Measurements from ENCODE around the gene SPACDR. TPM values are rescaled to one million over a fixed set of nuclear protein-coding genes. Genes with fewer than 3 reads are reported as not detected.

The SPACDR gene
- total RNA-seq, 2 experiments from 2014 or later, result 3.8 to 5.0 TPM

DNA sequence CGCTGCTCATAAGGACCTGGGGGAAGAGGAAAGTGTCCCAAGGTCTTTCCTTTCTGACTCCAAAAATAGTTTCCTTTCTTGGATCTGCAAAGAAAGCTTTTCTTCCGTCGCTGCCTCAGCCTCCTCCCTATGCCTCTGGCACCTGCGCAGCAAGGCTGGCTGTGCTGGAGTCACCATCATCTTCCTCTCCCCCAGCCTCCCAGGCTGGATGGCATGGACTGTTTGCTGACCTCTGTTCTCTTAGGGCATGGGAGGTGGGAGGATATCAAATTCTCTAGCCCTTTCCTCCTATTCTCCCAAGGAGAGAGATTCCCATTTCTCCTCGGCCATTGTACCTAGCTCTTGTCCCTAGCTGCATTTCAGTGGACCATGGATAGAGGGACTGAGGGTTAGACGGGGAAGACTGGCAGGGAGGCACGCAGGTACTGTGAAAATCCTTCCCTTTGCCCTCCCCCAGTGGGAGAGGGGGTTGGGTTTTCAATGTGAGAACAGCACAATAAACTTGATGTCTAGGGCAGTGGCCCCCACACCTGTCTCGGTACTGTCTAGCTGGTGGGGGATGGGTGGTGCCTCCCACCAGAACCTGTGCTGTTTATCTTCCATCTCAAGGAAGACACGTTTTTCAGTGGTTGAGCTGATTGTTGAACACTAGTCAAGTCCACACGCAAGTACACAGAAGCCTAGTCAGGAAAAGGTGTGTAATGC, 30.3 kb downstream of the SPACDR start:
- CTCF ChIA-PET, result interaction anchor here (1.4 to 1.7 kb wide), 2 partner anchors 16 to 105 kb away, joined by 3 to 5 read pairs; partner anchors contain the start of gene AGFG2
- H3K9me3 Mint-ChIP-seq (ENCODE audit: low read depth), result no peaks in the 10 kb centered on the region
- ATAC-seq, result no peak
- no peak for DNase-seq
- peak overlapping the region; percentile 88 for H3K27ac Mint-ChIP-seq
- peak overlapping the region; percentile 88 for H3K4me3 Mint-ChIP-seq
- H3K36me3 Mint-ChIP-seq, result peaks cover 41% of the 10 kb centered on the region
- peaks cover 51% of the 10 kb centered on the region for H3K4me1 Mint-ChIP-seq
- H3K27me3 Mint-ChIP-seq, result peaks cover 5% of the 10 kb centered on the region

DNA sequence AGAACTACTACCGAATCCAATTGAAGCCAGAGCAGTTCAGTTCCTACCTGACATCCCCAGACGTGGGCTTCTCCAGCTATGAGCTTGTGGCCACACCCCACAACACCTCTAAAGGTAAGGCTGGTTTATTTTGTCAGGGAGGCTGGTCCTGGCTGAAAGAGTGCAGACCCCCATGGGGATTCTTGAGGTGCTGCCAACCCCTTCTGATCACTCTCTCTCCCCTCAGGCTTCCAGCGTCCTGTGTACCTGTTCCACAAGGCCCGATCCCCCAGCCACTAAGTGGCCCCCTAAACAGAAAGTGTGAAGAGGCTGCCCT, 30.8 kb downstream of the SPACDR start:
- ATAC-seq (no peak), DNase-seq (no peak)
- Mint-ChIP-seq H3K9me3 (ENCODE audit: low read depth) (no peaks in the 10 kb centered on the region), H3K27ac (no peak overlapping the region), H3K4me3 (no peak overlapping the region), H3K4me1 (peaks cover 51% of the 10 kb centered on the region), H3K36me3 (peaks cover 41% of the 10 kb centered on the region), H3K27me3 (peaks cover 5% of the 10 kb centered on the region)
- CTCF ChIA-PET, result no interaction called here

DNA sequence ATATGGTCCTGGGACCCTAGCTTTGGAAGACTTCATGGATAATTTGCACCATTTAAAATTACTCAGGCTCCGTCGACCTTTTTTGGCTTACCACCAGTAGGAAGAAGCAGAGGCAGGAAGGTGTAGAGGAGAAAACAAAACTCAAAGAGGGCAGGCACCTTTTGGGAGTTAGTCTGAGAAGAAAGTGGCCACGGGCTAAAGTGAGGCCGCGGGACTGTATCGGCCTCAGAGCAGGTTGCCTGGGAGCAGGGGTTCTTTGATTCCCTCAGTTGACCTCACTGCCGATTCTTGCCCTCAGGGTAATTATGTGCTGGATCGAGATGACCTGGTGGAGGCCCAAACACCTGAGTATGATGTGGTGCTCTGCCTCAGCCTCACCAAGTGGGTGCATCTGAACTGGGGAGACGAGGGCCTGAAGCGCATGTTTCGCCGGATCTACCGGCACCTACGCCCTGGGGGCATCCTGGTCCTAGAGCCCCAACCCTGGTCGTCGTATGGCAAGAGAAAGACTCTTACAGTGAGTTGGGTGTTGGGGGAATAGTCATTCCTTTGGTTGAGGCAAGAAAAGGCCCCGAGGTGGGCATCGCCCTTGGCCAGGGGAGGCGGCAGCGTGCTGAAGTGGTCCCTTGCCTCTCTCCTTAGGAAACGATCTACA, 31.3 kb downstream of the SPACDR start:
- Mint-ChIP-seq H3K27ac (peak overlapping the region; percentile 42), H3K27me3 (peaks cover 5% of the 10 kb centered on the region), H3K4me3 (no peak overlapping the region), H3K36me3 (peaks cover 41% of the 10 kb centered on the region), H3K9me3 (ENCODE audit: low read depth) (no peaks in the 10 kb centered on the region), H3K4me1 (peaks cover 56% of the 10 kb centered on the region)
- ATAC-seq (no peak), DNase-seq (no peak)
- CTCF ChIA-PET, result no interaction called here

- Mint-ChIP-seq H3K27me3 (peaks cover 5% of the 10 kb centered on the region), H3K4me1 (peaks cover 56% of the 10 kb centered on the region), H3K27ac (peak overlapping the region; percentile 76), H3K36me3 (peaks cover 41% of the 10 kb centered on the region), H3K9me3 (ENCODE audit: low read depth) (no peaks in the 10 kb centered on the region), H3K4me3 (peak overlapping the region; percentile 17)
- DNase-seq (no peak), ATAC-seq (no peak)
- CTCF ChIA-PET, result no interaction called here
Measured at GRCh38 chr7:100432053-100432452, 32.0 kb downstream of the SPACDR start.

DNA sequence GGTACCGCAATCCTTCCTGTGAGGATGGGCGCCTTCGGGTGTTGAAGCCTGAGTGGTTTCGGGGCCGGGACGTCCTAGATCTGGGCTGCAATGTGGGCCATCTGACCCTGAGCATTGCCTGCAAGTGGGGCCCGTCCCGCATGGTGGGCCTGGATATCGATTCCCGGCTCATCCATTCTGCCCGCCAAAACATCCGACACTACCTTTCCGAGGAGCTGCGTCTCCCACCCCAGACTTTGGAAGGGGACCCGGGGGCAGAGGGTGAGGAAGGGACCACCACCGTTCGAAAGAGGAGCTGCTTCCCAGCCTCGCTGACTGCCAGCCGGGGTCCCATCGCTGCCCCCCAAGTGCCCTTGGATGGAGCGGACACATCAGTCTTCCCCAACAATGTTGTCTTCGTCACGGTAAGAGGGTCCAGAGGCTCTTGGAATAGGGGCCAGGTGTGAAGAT, 32.7 kb downstream of the SPACDR start:
- DNase-seq (no peak), ATAC-seq (no peak)
- peaks cover 39% of the 10 kb centered on the region for H3K36me3 Mint-ChIP-seq
- peak overlapping the region; percentile 88 for H3K4me3 Mint-ChIP-seq
- H3K27me3 Mint-ChIP-seq, result peaks cover 5% of the 10 kb centered on the region
- H3K4me1 Mint-ChIP-seq, result peaks cover 56% of the 10 kb centered on the region
- CTCF ChIA-PET, result interaction anchor here (4.7 kb wide), 1 partner anchor 24 kb away, joined by 22 read pairs; no protein-coding TSS in a partner anchor
- peak overlapping the region; percentile 76 for H3K27ac Mint-ChIP-seq
- no peaks in the 10 kb centered on the region for H3K9me3 Mint-ChIP-seq (ENCODE audit: low read depth)

GRCh38 chr7:100430493-100431285, 33.4 kb downstream of the SPACDR start:
- ATAC-seq (no peak), DNase-seq (peak; percentile 72)
- Mint-ChIP-seq H3K4me1 (peaks cover 56% of the 10 kb centered on the region), H3K36me3 (peaks cover 37% of the 10 kb centered on the region), H3K9me3 (ENCODE audit: low read depth) (no peaks in the 10 kb centered on the region), H3K27ac (peak overlapping the region; percentile 96), H3K4me3 (peak overlapping the region; percentile 88), H3K27me3 (peaks cover 9% of the 10 kb centered on the region)
- CTCF ChIA-PET, result interaction anchor here (1.2 to 4.7 kb wide), 4 partner anchors 15 to 182 kb away, joined by 3 to 22 read pairs (median 5); partner anchors contain the start of gene MOSPD3

DNA sequence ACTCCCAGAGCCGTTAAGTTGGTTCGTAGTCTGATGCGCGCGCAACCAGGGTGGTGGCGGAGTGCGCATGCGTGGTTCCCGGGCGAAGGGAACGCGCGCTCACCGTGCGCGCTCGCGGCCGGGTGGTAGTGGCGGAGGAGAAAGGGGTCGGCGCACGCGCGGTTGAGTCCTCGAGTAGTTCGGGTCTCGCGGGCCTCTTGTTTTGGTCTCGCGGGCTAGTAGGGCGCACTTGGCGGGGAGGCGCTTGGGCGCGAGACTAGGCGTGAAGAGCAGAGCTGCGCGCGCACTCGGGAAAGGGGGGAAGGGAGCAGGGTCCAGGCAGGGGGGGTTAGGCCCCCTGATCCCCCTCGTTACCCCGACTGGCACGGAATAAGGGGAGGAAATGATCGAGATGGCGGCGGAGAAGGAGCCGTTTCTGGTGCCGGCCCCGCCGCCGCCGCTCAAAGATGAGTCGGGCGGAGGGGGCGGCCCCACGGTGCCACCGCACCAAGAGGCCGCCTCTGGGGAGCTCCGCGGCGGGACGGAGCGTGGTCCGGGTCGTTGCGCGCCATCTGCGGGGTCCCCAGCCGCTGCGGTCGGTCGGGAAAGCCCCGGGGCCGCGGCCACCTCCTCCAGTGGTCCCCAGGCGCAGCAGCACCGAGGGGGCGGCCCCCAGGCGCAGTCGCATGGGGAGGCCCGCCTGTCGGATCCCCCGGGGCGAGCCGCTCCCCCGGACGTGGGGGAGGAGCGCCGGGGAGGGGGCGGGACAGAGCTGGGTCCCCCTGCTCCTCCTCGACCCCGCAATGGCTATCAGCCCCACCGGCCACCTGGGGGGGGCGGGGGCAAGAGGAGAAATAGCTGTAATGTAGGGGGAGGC, 34.2 kb downstream of the SPACDR start, which contains the start of gene MEPCE:
MEPCE (plus strand) TSS at position 195 of the 856 bp plus-strand sequence; CDS start at position 383, 188 bp downstream.
- Mint-ChIP-seq H3K27me3 (peaks cover 9% of the 10 kb centered on the region), H3K27ac (peak within 1 kb of the TSS; percentile 100), H3K4me1 (peaks cover 51% of the 10 kb centered on the region), H3K36me3 (peaks cover 31% of the 10 kb centered on the region), H3K9me3 (ENCODE audit: low read depth) (no peaks in the 10 kb centered on the region), H3K4me3 (peak within 1 kb of the TSS; percentile 97)
- peak; percentile 47 for ATAC-seq
- peak; percentile 97 for DNase-seq
- CTCF ChIA-PET, result interaction anchor here (1.0 to 4.7 kb wide), 7 partner anchors 14 to 299 kb away, joined by 3 to 22 read pairs (median 5); partner anchors contain the start of gene MOSPD3

DNA sequence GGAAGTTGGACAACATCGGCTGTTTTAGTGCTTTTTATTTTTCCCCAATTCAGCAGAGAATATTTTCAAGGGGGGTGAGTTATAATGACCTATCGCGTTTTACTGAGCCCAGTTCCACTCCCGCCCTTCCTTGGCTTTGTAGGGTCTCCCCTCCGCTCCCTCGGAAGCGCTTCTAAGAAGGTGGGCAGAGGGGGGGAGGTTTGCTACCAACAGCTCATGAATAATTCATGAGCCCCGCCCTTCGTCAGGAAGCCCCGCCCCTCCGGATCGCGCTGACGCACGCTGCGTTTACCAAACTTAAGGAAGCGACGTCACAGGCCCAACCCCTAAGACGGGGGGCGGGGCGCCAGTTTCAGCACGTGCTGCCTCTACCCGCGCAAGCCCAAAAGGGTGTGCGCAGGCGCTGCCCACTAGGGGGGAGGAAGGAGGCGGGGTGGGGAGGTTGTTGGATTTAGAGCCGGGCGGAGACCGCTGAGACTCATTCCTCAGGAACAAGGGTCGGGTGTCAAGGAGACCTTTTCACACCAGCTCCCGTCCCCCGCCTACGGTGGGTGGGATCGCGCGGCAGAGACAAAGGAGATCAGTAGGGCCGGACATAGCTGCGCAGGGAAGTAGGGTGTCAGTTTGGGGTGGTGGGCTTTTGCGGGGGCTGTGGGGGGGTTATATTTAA, 35.0 kb downstream of the SPACDR start:
- Mint-ChIP-seq H3K27me3 (peaks cover 9% of the 10 kb centered on the region), H3K4me3 (peak overlapping the region; percentile 97), H3K36me3 (peaks cover 23% of the 10 kb centered on the region), H3K27ac (peak overlapping the region; percentile 100), H3K4me1 (peaks cover 43% of the 10 kb centered on the region), H3K9me3 (ENCODE audit: low read depth) (no peaks in the 10 kb centered on the region)
- CTCF ChIA-PET, result interaction anchor here (1.0 to 4.7 kb wide), 10 partner anchors 21 to 298 kb away, joined by 3 to 22 read pairs (median 4); no protein-coding TSS in a partner anchor
- ATAC-seq, result peak; percentile 63
- DNase-seq, result peak; percentile 100

- Mint-ChIP-seq H3K9me3 (ENCODE audit: low read depth) (no peaks in the 10 kb centered on the region), H3K4me1 (peaks cover 36% of the 10 kb centered on the region), H3K27ac (peak within 1 kb of the TSS; percentile 100), H3K4me3 (peak within 1 kb of the TSS; percentile 97), H3K36me3 (peaks cover 17% of the 10 kb centered on the region), H3K27me3 (peaks cover 9% of the 10 kb centered on the region)
- ATAC-seq (peak; percentile 59), DNase-seq (peak; percentile 98)
- CTCF ChIA-PET, result interaction anchor here (0.6 to 4.7 kb wide), 11 partner anchors 13 to 298 kb away, joined by 3 to 22 read pairs (median 4); no protein-coding TSS in a partner anchor
Measured at GRCh38 chr7:100428199-100428966, 35.7 kb downstream of the SPACDR start, which contains the start of gene ZCWPW1. TSS of gene ZCWPW1 (minus strand) at chr7:100428703. CDS start at chr7:100420649, 8,054 bp downstream.

DNA sequence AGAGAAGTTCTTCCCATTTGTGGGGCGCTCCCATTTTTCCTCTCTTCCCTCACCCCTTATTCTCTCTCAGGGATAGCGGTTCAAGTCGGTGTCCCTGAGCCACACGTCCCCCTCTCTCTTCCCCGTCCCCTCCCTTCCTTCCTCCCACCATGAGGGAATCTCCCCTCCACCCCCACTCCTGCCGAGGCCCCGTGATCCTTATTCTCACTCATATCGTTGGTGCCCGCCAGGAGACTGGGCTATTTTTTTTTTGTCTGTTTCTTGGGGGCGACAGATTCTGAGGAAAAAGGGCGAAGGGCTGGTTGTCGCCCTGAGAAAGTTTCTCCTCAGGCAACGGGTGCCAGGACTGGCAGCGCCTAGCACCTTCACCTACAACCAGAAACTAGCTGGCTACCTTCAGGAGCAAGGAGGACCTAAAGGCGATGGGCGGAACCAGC, 36.3 kb downstream of the SPACDR start:
- no peaks in the 10 kb centered on the region for H3K9me3 Mint-ChIP-seq (ENCODE audit: low read depth)
- CTCF ChIA-PET, result interaction anchor here (1.1 to 4.7 kb wide), 8 partner anchors 12 to 83 kb away, joined by 4 to 22 read pairs (median 4); no protein-coding TSS in a partner anchor
- ATAC-seq (no peak), DNase-seq (no peak)
- peaks cover 30% of the 10 kb centered on the region for H3K4me1 Mint-ChIP-seq
- peaks cover 17% of the 10 kb centered on the region for H3K36me3 Mint-ChIP-seq
- H3K27ac Mint-ChIP-seq, result peak overlapping the region; percentile 100
- H3K4me3 Mint-ChIP-seq, result no peak overlapping the region
- peaks cover 9% of the 10 kb centered on the region for H3K27me3 Mint-ChIP-seq

DNA sequence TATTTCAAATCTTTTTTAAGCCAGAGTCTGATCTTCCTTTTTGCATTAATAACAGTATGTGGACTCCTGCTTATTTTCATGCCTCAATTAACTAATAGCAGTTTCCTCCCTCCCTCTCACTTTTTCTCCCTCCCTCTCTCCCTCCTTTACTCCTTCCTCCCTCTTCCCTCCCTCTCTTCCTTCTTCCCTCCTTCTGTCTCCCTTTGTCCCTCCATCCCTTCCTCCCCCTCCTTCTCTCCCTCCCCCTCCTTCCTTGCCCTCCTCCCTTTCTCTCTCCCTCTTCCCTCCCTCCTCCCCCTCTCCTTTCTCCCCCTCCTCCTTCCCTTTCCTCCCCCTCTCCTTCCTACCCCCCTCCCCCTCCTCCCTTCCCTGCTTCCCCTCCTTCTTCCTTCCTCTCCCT, 37.5 kb downstream of the SPACDR start:
- DNase-seq (no peak), ATAC-seq (no peak)
- Mint-ChIP-seq H3K36me3 (peaks cover 12% of the 10 kb centered on the region), H3K27me3 (peaks cover 9% of the 10 kb centered on the region), H3K27ac (no peak overlapping the region), H3K4me3 (no peak overlapping the region), H3K4me1 (peaks cover 17% of the 10 kb centered on the region), H3K9me3 (ENCODE audit: low read depth) (no peaks in the 10 kb centered on the region)
- CTCF ChIA-PET, result interaction anchor here (4.7 kb wide), 1 partner anchor 19 kb away, joined by 22 read pairs; no protein-coding TSS in a partner anchor
